ENCODE measurements around the gene GNB1. TPM values are rescaled to one million over a fixed set of nuclear protein-coding genes. Genes with fewer than 3 reads are reported as not detected.
A peak's percentile ranks its signal among the peaks of the same experiment; 100 is the strongest.
"Not testable (repeated sequence)": the region's sequence is repeated elsewhere in the genome, so short reads cannot be mapped to it uniquely, and the experiment has no call there.

GNB1 gene
- polyA plus RNA-seq (2013, experiment 1 of 2; ENCODE audit: insufficient read length), result 450 TPM
- polyA plus RNA-seq (2013, experiment 2 of 2; ENCODE audit: insufficient read length), result 409 TPM

DNA sequence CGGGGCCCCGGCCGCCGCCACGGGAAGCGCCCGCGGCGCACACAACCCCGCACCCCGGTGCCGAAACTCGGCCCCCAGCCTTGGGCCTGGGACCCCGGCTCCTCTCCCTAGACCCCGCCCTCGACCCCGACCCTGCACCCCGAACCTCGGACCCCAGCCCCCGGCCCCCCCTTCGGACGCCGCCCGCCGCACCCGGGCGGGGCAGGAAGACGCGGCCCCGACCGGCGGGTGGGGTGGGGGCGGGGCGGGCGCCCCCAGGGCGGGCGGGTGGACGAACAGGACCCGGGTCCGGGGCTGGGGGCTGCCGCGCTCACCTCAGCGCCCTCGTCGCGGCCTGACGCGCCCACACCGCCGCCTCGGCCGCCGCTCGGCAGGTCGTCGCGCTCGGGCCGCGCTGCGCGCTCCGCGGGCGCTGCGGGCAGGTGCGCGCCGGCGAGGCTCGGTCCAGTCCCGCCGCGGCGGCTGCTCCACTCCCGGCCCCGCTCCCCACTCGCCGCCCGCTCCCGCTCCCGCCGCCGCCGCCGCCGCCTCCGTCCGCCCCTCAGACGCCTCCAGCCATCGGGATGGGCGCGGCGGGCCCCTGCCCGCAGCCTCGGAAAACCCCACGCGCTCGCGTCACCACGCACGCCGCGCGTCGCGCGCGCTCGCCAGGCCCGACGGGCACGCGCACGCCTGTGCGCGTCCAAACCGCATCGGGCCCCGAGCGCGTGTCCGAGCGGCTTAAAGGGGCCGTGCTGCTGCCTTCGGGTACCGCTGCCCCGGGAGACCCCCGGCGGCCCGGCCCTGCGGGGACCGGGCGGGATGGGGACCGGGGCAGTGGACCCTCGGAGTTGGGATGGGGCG, at the start of gene GNB1:
TSS of gene GNB1 (minus strand) at position 582 of the 843 bp plus-strand sequence. CDS start 65,634 bp downstream, outside the sequence.
- peak; percentile 93 for DNase-seq

DNA sequence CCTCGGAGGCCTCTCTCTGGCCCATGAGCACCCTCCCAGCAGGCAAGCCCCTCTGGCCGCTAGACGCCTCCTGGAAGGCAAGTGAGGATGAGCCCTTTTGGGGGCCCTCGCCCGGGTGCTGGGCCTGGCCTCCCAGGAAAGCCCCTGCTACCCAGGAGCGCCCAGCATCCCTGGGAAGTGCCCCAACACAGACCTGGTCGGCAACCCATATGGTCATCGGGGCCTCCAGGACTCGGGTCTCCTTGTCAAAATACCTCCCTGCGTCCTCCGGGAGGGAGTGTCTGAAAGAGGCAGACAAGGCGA, 49.2 kb upstream of the GNB1 start:
- no peak for DNase-seq

DNA sequence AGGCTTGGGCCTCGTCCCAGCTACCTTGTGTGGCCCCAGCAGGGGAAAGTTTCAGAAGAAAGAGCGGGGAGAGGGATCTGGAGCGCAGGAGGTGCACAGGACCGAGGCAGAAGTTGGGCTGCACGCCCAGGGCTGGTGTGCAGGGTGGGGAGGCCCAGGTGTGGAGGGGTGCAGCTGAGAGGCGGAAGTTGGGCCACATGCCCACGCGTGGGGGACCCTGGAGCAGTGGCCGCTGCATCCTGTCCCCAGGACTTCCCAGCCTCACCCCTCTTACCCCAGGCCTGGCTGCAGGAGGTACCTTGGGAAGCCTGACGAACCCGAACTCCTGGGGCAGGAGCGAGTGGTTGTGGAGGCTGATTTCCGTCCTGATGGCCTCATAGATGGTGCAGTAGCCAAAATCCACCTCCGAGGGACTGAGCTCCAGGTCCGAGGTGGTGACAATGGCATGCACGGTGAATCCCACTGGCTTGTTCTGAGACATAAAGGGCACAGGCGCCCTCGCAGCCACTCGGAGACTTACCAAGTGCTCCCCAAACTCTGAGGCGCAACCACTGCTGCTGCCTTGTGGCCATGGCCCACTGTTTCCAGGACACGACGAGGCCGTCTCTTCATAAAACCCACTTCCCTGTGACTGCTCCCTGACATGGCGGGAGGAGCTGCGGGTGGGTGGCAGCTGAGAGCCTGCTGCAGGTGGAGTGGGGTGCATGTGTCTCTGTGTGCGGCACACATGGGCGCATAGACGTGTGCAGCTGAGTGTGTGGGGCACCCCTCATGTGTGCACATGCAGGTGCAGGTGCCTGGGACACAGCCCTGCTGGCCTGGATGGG, 48.6 kb upstream of the GNB1 start:
- DNase-seq, result no peak

DNA sequence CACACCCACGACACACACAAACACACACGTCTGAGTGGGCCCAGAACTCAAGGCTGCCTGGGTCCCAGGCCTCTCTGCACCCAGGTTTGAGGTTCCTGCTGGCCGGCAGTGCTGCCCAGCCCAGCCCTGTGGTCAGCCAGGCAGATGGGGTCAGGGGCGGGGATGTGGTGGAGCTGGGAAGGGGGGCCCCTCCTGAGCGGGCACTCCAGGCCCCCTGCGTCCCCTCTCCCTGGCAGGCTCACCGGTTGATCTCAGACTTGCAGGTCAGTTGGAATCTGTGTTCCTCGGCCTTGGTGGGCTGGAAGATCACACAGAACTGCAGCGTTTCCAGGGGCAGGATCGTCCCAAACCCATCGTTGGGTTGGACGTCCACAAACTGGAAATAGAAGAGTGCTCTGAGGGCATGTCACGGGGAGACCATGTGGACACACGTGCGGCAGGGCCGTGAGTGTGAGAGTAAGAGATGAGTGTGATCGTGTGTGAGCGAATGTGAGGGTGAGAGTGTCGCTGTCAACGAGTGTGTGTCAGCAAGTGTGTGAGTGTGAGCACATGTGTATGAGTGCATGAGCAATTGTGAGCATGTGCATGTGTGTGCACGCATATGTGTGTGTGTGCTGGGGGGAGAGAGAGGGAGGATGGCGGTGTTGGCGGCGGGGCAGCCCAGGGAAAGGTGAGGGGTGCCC, 47.9 kb upstream of the GNB1 start:
- no peak for DNase-seq

DNA sequence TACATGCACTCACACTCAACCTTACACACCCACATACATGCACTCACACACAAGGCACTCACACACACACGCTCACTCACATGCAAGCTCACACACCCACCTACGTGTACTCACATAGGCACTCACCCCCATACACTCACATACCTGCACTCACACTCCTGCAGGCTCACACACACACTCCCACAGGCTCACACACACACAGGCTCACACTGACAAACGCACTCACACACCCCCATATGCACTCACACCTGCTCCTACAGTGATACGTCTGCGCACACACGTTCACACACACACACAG, 47.3 kb upstream of the GNB1 start:
- no peak for DNase-seq

DNA sequence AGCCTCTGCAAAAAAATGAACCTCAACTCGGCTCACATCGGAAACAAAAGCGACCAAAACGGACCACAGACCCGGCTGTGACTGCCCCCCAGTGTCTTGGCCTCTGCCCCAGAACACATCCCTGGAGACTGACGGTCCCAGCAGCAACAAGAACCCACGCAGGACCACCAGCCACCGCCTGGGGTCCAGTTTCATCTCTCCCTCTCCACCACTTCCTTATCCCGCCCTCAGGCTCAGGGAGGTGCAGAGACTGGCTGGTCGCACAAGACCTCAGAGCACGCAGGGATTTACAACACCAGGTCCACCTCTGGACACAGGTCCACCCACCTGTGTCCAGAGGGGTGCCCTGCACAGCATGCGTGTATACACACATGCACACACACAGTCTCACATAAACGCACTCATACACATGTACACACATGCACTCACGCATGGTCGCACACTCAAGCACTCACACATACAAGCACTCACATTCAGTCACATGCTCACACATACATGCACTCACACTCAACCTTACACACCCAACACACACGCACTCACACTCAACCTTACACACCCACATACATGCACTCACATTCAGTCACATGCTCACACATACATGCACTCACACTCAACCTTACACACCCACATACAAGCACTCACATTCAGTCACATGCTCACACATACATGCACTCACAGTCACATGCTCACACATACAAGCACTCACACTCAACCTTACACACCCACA, 46.8 kb upstream of the GNB1 start:
- DNase-seq, result no peak

DNA sequence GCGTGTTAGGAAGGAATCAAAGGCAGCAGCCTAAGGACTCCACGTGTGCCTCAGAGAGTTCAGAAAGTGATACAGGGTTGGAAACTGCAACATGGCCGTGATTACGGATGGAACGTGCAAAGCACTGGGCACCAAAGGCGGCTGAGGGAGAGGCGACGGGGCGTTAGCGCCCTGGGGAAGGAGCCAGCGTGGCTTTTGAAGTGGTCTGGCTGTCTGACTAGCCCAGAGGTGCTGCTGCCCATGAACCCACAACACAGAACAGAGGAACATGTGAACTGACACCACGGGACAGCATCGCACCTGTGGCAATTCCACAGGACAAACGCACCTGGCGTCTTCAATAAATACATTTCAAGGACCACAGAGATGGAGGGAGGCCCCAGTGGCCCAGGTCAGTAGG, 46.2 kb upstream of the GNB1 start:
- no peak for DNase-seq

DNA sequence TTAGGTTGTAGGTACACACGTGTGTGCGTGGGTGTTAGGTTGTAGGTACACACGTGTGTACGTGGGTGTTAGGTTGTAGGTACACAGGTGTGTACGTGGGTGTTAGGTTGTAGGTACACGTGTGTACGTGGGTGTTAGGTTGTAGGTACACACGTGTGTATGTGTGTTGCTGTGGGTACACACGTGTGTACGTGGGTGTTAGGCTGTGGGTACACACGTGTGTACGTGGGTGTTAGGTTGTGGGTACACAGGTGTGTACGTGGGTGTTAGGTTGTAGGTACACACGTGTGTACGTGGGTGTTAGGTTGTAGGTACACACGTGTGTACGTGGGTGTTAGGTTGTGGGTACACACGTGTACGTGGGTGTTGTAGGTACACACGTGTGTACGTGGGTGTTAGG, 44.0 kb upstream of the GNB1 start:
- not testable (repeated sequence) for DNase-seq

DNA sequence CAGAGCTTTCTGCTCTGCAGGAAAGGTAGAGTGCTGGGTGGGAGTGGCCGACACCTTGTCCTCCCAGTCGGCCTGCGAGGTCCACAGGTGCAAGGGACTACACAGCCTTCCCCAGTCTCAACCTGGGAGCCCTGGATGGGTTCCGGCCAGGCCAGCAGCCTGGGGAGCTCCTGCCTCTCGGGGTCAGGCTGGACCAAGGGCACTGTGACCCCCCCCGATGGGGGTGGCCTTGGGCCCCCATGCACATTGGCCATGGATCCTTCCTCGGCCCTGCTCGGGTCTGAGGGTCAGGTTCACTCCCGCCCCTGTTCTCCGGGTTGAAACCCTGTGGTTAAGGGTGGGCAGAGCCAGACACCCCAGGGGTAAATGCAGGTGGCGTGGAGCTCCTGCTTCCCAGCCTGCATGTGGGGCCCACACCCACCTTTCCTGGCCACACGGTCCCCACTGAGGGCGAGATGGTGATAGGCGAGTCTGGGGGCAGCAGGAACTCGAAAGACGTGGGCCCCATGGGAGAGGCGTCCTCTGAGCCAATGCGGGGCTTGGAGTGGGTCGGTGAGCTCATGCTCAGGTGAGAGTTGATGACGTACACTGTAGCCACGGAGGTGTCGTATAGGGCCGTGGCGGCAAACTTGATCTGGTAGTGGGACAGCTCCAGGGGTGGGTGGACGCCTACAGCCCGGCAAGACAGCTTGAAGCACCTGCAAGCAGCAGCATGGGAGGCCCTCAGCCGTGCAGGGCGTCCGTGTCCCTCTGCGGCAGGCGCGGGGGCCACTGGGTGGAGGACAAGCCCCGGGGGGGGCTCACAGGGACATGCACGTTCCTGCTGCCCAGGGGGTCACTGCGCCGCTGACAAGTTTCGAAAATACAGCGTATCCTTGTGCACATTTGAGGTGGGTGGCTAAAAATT, 39.0 kb upstream of the GNB1 start:
- no peak for DNase-seq

DNA sequence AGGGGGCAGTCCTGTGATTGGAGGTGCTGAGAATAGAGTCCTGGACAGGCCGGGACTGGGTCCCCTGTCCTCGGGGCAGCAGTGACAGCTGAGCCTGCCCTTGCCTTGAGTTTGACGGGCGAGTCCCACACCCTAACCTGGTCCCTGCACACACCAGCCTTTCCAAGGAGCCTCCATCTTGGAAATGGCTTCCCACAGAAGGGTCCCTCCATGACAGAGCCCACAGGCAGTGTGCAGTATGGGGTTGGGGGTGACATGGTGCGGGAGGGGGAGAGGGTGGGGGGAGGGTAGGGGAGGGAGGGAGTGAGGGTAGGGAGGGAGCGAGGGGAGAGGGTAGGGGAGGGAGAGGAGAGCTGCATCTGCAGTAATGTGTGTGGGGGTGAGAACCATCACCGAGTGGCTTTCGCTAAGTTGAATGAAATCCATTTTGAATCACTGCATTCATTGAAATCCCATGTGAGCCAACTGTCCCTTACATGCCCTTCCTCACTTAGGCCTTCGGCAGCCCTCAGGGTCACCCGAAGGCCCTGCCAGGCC, 38.3 kb upstream of the GNB1 start:
- DNase-seq, result no peak

DNA sequence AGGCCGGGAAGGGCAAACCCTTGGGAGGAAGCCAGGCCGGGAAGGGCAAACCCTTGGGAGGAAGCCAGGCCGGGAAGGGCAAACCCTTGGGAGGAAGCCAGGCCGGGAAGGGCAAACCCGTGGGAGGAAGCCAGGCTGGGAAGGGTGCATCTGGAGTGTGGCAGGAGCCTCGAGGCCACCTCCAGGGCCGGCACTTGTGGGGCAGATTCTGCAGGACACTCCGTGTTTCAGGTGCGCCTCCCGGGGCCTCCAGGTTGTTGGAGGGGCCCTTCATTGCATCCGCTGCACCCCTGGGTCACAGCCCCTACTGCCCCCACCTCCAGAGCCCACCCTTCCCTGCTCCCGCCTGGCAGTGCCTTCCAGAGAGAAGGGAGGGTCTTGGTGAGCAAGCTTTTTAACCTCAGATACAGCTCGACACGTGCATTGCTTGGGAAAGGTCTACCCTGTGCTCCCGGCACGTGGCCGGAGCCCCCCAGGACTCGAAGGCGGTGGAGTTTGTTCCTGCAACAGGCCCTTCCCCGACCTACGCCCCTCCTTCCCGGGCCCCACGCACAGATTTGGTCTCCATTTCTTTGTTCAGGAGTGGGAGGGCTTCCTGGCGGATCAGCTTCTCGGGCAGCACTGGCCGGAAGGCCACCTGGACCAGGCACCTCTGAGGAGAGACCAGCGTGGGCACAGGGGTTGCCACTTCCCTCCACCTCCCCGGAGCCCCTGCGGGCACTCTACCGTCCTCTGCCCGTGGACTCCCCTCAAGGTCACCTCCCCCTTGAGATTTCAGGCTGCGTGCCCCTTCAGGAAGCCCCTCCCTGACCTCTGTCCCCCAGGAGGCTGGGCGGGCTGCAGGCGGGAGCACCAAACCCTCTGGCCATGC, 37.6 kb upstream of the GNB1 start:
- no peak for DNase-seq

DNA sequence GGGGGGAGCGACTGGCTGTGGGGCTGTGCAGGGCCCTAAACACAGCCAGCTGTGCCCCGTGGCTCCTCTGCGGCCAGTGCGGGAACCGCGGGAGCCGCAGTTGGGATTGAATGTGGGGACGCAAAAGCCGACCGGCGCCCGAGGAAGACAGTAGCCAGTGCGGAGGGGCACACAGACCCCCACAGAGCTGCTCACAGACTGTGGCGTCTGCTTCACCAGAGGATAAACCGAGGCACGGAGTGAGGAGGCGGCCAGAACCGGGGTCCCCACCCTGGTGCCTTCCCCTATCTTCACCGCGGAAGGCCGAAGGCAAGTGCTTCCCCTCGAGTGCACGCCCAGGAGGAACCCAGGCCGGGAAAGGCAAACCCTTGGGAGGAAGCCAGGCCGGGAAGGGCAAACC, 36.9 kb upstream of the GNB1 start:
- no peak for DNase-seq

DNA sequence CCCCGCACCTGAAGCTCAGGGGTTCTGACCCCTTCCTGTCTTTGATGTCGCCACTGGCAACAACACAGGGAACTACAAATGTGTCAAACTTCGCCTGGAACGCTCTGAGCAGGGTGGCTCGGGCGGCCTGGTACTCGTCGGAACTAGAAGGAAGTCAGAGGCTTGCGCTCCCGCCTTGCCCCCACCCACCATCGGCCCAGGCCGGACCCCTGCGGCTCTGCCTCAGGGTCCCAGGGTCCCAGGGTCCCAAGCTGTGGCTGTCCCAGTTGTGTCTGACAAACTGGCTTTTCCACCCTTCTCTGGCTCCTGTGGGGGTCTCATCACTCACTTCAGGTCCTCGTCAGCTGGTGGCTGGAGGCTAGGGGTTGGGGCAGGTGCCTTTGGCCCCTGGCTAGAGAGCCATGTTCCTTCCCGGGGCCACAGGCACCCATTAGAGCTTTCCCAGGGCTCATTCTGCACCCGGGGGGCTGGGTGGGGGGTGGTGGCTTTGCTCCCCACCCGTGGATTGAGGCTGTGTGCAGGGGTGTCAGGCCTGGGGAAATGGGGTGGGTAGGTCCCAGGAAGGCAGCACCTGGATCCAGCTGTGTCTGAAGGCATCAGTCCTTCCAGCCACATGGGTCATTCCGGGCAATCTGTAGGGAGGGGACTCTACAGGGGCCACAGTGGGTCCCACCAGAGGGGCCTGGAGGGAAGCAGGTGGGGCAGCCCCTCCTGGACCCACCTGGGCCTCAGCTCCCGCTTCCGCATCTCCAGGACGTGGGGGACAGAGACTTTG, 36.2 kb upstream of the GNB1 start:
- no peak for DNase-seq

DNA sequence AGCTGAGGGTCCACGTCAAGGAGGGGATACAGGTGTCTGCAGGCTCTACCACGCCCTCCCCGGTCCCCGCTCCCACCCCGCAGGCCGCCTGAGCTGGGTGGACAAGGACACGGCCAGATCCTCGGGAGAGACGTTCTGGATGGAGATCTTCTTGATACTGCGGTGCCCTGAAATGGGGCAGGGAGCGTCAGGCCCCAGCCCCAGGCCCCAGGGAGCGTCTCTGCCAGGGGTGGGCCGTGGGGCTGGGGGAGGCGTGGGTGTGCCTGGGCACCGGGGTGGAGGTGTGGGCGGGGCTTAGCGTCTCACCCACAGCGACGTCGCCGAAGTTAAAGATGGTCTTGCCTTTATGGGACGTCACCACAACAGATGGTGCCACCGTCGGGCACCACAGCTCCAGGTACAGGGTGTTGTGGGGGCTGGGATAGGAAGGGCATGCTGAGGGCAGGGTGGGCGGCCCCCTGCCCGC, 35.5 kb upstream of the GNB1 start:
- no peak for DNase-seq

DNA sequence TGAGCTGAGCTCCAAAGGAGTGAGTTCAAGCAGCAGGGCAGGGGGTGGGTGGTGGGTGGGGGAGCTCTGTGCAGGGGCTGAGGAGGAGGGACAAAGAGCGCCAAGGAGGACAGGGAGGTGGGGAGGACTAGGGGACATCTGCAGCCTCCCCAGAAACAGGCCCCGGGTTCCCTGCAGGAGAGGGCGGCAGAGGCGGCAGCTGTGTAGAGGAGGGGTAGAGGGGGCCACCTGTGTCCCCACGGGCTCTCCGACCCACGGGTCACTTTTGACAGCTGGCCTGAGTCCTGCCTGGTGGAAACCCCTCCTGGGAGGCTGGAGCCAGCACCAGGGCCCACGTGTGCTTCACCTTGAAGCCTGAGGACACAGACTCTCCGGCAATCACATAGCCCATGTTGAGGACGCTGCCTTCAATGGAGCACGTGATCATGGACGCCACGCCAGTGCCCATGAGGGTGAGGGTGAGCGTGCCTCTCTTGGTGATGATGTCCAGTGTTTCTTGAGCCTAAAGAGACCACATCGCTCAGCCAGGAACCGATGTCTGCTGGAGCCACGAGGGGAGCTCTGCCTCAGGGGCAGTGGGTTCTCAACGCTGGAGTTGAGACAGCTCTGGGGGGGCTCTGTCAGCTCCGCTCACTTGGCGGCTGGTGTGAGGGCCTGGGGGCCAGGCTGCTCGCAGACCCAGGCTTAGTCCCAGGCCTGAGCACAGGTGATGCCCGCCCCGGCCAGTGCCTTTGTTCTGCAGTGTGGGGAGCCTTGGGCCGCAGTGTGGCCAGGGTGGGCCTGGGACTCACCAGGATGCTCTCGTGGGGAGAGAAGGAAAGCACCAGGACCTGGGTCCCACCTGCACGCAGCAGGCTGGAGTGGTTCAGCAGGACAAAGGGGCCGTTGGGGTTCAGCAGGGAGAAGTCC, 34.8 kb upstream of the GNB1 start:
- no peak for DNase-seq

DNA sequence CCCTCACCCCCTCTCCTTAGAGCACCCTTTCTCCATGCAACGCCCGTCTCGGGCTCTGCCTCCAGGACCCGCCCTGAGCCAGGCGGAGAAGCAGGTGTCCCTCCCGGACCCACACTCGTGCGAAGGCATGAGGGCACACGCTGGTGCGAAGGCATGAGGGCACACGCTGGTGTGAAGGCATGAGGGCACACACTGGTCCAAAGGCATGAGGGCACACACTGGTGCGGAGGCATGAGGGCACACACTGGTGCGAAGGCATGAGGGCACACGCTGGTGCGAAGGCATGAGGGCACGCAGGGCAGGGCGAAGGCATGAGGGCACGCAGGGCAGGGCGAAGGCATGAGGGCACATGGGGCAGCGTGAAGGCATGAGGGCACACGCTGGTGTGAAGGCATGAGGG, 34.0 kb upstream of the GNB1 start:
- no peak for DNase-seq

DNA sequence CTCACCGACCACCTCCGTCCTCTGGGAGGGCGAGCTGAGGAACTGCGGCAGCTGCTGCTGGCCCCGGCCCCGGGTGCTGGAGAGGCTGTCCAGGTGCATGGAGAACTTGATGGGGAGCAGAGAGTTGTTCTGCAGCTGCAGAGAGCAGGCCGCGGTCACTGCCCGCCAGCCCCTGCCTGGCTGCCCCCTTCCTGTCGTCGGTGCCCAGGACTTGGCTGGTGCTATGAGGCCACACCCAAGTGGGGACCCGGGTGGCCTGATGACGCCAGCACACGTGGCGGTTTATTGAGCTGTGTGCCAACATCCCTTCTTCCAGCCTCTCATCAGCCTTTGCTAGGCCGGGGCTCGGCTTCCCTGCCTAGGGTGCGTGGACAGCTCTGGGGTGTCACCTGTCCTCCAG, 33.5 kb upstream of the GNB1 start:
- DNase-seq, result no peak
